HEK293 (cell line): ENCODE results near the gene PRDX2.

ENCODE experiments used
- CTCF ChIA-PET: fragments of 350-600 bp; formaldehyde crosslinking; extraction: SDS; loops from one replicate; lab custom pipeline; 2021; ENCODE audit warnings: antibody characterized with exemption; lab: Yijun Ruan, JAX
- POLR2A ChIA-PET: fragments of 300-600 bp; formaldehyde crosslinking; extraction: SDS; loops from one replicate; lab custom pipeline; 2020; ENCODE audit warnings: antibody characterized with exemption, inconsistent platforms; lab: Yijun Ruan, JAX
- H3K27ac ChIP-seq: fragments of 200-500 bp; sonication (Bioruptor generic); 2 replicates; pipeline ENCODE4 v1.5.1; 2014; ENCODE audit warnings: low read depth, low read length, control low read depth, inconsistent platforms; ENCODE audit errors: extremely low read depth
- H3K36me3 ChIP-seq, 2 experiments: fragments of 200-500 bp in 1 of 2; sonication (Bioruptor generic) in 1 of 2; 1 replicate in 1 of 2; 2 replicates in 1 of 2; pipeline ENCODE4 v1.5.1; 2014 to 2017; ENCODE audit warnings: inconsistent platforms in 2 of 2, low read length in 2 of 2; ENCODE audit not compliant: control insufficient read depth in 2 of 2, insufficient read depth in 1 of 2
- H3K4me1 ChIP-seq: fragments of 200-500 bp; sonication (Bioruptor generic); 2 replicates; pipeline ENCODE4 v1.5.1; 2014; ENCODE audit warnings: mild to moderate bottlenecking, low read length, inconsistent platforms; ENCODE audit not compliant: control insufficient read depth, insufficient read depth
- H3K4me3 ChIP-seq: 2 replicates; pipeline ENCODE4 v1.5.1; 2011; ENCODE audit warnings: low read depth, mild to moderate bottlenecking, control low read depth, low read length, moderate library complexity
- H3K9me3 ChIP-seq: fragments of 200-500 bp; sonication (Bioruptor generic); 2 replicates; pipeline ENCODE4 v1.5.1; 2014; ENCODE audit warnings: low read depth, low read length, inconsistent platforms; ENCODE audit not compliant: control insufficient read depth, insufficient read depth
- GLI2 ChIP-seq: fragments of 450-650 bp; formaldehyde crosslinking; IDR thresholded peaks from 2 replicates; pipeline ENCODE4; 2017; ENCODE audit warnings: missing biosample characterization, missing genetic modification characterization, low read depth, borderline replicate concordance
- HOXC10 ChIP-seq: sonication (generic); formaldehyde crosslinking; IDR thresholded peaks from 2 replicates; pipeline ENCODE4 v1.8.1; 2023; ENCODE audit warnings: mild to moderate bottlenecking, missing genetic modification reagents
- IKZF3 ChIP-seq: fragments of 450-650 bp; IDR thresholded peaks from 2 replicates; pipeline ENCODE4 v1.5.0; 2018; ENCODE audit warnings: missing biosample characterization, mild to moderate bottlenecking, missing genetic modification characterization, moderate library complexity
- REPIN1 ChIP-seq: fragments of 450-650 bp; formaldehyde crosslinking; IDR thresholded peaks from 2 replicates; pipeline ENCODE4 v1.5.1; 2017; ENCODE audit warnings: missing biosample characterization, missing genetic modification characterization, low read depth
- SCRT2 ChIP-seq: fragments of 450-650 bp; formaldehyde crosslinking; IDR thresholded peaks from 2 replicates; pipeline ENCODE4 v1.5.1; 2016; ENCODE audit warnings: missing biosample characterization, missing genetic modification characterization
- ZEB2 ChIP-seq: fragments of 450-650 bp; formaldehyde crosslinking; IDR thresholded peaks from 2 replicates; pipeline ENCODE4 v1.5.1; 2016; ENCODE audit warnings: missing biosample characterization, missing genetic modification characterization
- ZIC2 ChIP-seq: fragments of 450-650 bp; formaldehyde crosslinking; IDR thresholded peaks from 2 replicates; pipeline ENCODE4 v1.5.1; 2016; ENCODE audit warnings: missing biosample characterization, missing genetic modification characterization
- ZNF138 ChIP-seq: fragments of 450-650 bp; formaldehyde crosslinking; IDR thresholded peaks from 2 replicates; pipeline ENCODE4 v1.5.1; 2016; ENCODE audit warnings: missing biosample characterization, missing genetic modification characterization, borderline replicate concordance
- ZNF16 ChIP-seq: fragments of 450-650 bp; formaldehyde crosslinking; IDR thresholded peaks from 2 replicates; pipeline ENCODE4 v1.5.1; 2016; ENCODE audit warnings: low read depth, missing biosample characterization, missing genetic modification characterization
- ZNF214 ChIP-seq: fragments of 450-650 bp; formaldehyde crosslinking; IDR thresholded peaks from 2 replicates; pipeline ENCODE4 v1.5.1; 2017; ENCODE audit warnings: missing biosample characterization, mild to moderate bottlenecking, missing genetic modification characterization, borderline replicate concordance
- ZNF366 ChIP-seq: fragments of 450-650 bp; formaldehyde crosslinking; conservative IDR thresholded peaks from 2 replicates; pipeline ENCODE4 v1.5.1; 2016; ENCODE audit warnings: missing biosample characterization, missing genetic modification characterization
- ZNF394 ChIP-seq: fragments of 450-650 bp; formaldehyde crosslinking; IDR thresholded peaks from 2 replicates; pipeline ENCODE4 v1.5.1; 2016; ENCODE audit warnings: missing biosample characterization, missing genetic modification characterization, mild to moderate bottlenecking, moderate library complexity, borderline replicate concordance
- ZNF398 ChIP-seq: fragments of 450-650 bp; formaldehyde crosslinking; IDR thresholded peaks from 2 replicates; pipeline ENCODE4 v1.5.1; 2017; ENCODE audit warnings: missing biosample characterization, missing genetic modification characterization
- ZNF677 ChIP-seq: fragments of 450-650 bp; IDR thresholded peaks from 2 replicates; pipeline ENCODE4 v1.5.0; 2018; ENCODE audit warnings: missing biosample characterization, mild to moderate bottlenecking, missing genetic modification characterization, moderate library complexity
- ZNF701 ChIP-seq: fragments of 450-650 bp; formaldehyde crosslinking; IDR thresholded peaks from 2 replicates; pipeline ENCODE4 v1.5.1; 2016; ENCODE audit warnings: missing biosample characterization, missing genetic modification characterization
- ZNF837 ChIP-seq: fragments of 450-650 bp; formaldehyde crosslinking; IDR thresholded peaks from 2 replicates; pipeline ENCODE4 v1.5.1; 2016; ENCODE audit warnings: missing biosample characterization, missing genetic modification characterization

Gene PRDX2

GRCh38 chr19:12749938-12750521 is 51.6 kb downstream of the PRDX2 start (continued):
- TF ChIP-seq ZNF366 (tag by site-specific recombination) (0 out of 2 replicates have a peak, but pooled peaks have one; percentile 23), ZNF214 (tag by site-specific recombination) (no peak), ZNF677 (no peak), ZEB2 (tag by site-specific recombination) (0 out of 2 replicates have a peak, but pooled peaks have one; percentile 3), ZNF837 (tag by site-specific recombination) (no peak), ZNF701 (tag by site-specific recombination) (no peak), ZNF398 (0 out of 2 replicates have a peak, but pooled peaks have one; percentile 19), ZNF16 (tag by site-specific recombination) (no peak), GLI2 (tag by site-specific recombination) (peak; percentile 15; the same call in 1 of the 2 replicates), SCRT2 (tag by site-specific recombination) (no peak), HOXC10 (no peak), REPIN1 (no peak), ZNF138 (tag by site-specific recombination) (no peak)

- peak; percentile 74 for TF ChIP-seq ZIC2 (tag by site-specific recombination)
- 0 out of 2 replicates have a peak, but pooled peaks have one; percentile 15 for TF ChIP-seq IKZF3 (tag by site-specific recombination)
- no peak for TF ChIP-seq ZNF394 (tag by site-specific recombination)
- H3K36me3 ChIP-seq: peaks cover 0 to 40% of the 10 kb centered on the region in 2 experiments; a peak in 2 of 3 replicates
- H3K27ac ChIP-seq: no peak overlapping the region
- peaks cover 10% of the 10 kb centered on the region for H3K4me1 ChIP-seq
- ChIA-PET CTCF (interaction anchor here (1.4 to 4.8 kb wide), 2 partner anchors 9 kb away, joined by 14 to 31 read pairs; no protein-coding TSS in a partner anchor), POLR2A (no interaction called here)
- H3K4me3 ChIP-seq: no peak overlapping the region
- H3K9me3 ChIP-seq: no peaks in the 10 kb centered on the region
Measured at GRCh38 chr19:12748489-12748888, 53.1 kb downstream of the PRDX2 start.
